ENCODE results near the gene UVSSA. TPM values are rescaled to one million over a fixed set of nuclear protein-coding genes. Genes with fewer than 3 reads are reported as not detected.

UVSSA gene
- 13.3 and 14.6 TPM in 2 replicates for total RNA-seq (2014; rRNA removed; shearing (Covaris generic))

GRCh38 chr4:1346781-1347409 lies at the start of gene UVSSA:
Gene UVSSA, plus strand, starts transcription at chr4:1347208. Its CDS starts 884 bp downstream, at chr4:1348092.

GRCh38 chr4:1406394-1406980 lies 59.5 kb downstream of the UVSSA start, which contains the start of gene NKX1-1:
Gene NKX1-1, minus strand, starts transcription at chr4:1406442. Its CDS starts 0 bp downstream, at chr4:1406442.

Other genes starting within 250 kb of the UVSSA start
- not detected in 2 replicates for gene RNF212, start 233.6 kb upstream of the UVSSA start, total RNA-seq (2014; rRNA removed; shearing (Covaris generic))
- gene SPON2, start 174.6 kb upstream of the UVSSA start, total RNA-seq (2014; rRNA removed; shearing (Covaris generic)): 10.3 and 13.4 TPM in 2 replicates
- 230 and 238 TPM in 2 replicates for gene CTBP1, start 98.1 kb upstream of the UVSSA start, total RNA-seq (2014; rRNA removed; shearing (Covaris generic))
- 46.1 and 56.8 TPM in 2 replicates for gene MAEA, start 57.3 kb upstream of the UVSSA start, total RNA-seq (2014; rRNA removed; shearing (Covaris generic))
- not detected in 2 replicates for gene NKX1-1, start 59.2 kb downstream of the UVSSA start, total RNA-seq (2014; rRNA removed; shearing (Covaris generic))